GM19035 (cell line): Measurements from ENCODE around the gene PCTP.

ENCODE experiments used
- ATAC-seq: cut with Tn5 transposase; IDR thresholded peaks from one replicate; pipeline ENCODE4 v1.9.1; 2021; ENCODE audit not compliant: unreplicated experiment

The PCTP gene

GRCh38 chr17:55727275-55727674 lies 23.6 kb upstream of the PCTP start:
- no peak for ATAC-seq

- ATAC-seq = no peak
These were observed 22.9 kb upstream of the PCTP start for GRCh38 chr17:55727920-55728319.

GRCh38 chr17:55728361-55728760 lies 22.5 kb upstream of the PCTP start:
- ATAC-seq = no peak

GRCh38 chr17:55728833-55729232 lies 22.0 kb upstream of the PCTP start:
- no peak for ATAC-seq

- ATAC-seq = no peak
These were observed 21.4 kb upstream of the PCTP start for GRCh38 chr17:55729484-55729883.

GRCh38 chr17:55730380-55730779 lies 20.5 kb upstream of the PCTP start:
- no peak for ATAC-seq

- ATAC-seq = no peak
These were observed 20.0 kb upstream of the PCTP start for GRCh38 chr17:55730808-55731207.

- no peak for ATAC-seq
These were observed 19.1 kb upstream of the PCTP start for GRCh38 chr17:55731586-55732250.

GRCh38 chr17:55734128-55734781 lies 16.6 kb upstream of the PCTP start:
- ATAC-seq = peak; percentile 59

- peak; percentile 54 for ATAC-seq
These were observed 15.0 kb upstream of the PCTP start for GRCh38 chr17:55735731-55736405.

- no peak for ATAC-seq
These were observed 12.8 kb upstream of the PCTP start for GRCh38 chr17:55737976-55738501.

GRCh38 chr17:55740511-55741355 lies 10.1 kb upstream of the PCTP start:
- ATAC-seq = no peak

- ATAC-seq = no peak
These were observed 9.5 kb upstream of the PCTP start for GRCh38 chr17:55741356-55741700.

- peak; percentile 94 for ATAC-seq
These were observed 8.4 kb upstream of the PCTP start for GRCh38 chr17:55742272-55743102.

- ATAC-seq = peak; percentile 37
These were observed 7.7 kb upstream of the PCTP start for GRCh38 chr17:55743103-55743679.

GRCh38 chr17:55745258-55745657 lies 5.6 kb upstream of the PCTP start:
- no peak for ATAC-seq

- ATAC-seq = no peak
These were observed 4.4 kb upstream of the PCTP start for GRCh38 chr17:55746466-55746865.

- no peak for ATAC-seq
These were observed 3.6 kb upstream of the PCTP start for GRCh38 chr17:55747209-55747608.

GRCh38 chr17:55748841-55749240 lies 2.0 kb upstream of the PCTP start:
- ATAC-seq = no peak

GRCh38 chr17:55749985-55750384 lies 866 bp upstream of the PCTP start:
- no peak for ATAC-seq
